ENCODE measurements around the gene MED25. TPM values are rescaled to one million over a fixed set of nuclear protein-coding genes. Genes with fewer than 3 reads are reported as not detected.

Gene MED25
- total RNA-seq, 1 donor from 2014 or later, result 40.1 TPM

DNA sequence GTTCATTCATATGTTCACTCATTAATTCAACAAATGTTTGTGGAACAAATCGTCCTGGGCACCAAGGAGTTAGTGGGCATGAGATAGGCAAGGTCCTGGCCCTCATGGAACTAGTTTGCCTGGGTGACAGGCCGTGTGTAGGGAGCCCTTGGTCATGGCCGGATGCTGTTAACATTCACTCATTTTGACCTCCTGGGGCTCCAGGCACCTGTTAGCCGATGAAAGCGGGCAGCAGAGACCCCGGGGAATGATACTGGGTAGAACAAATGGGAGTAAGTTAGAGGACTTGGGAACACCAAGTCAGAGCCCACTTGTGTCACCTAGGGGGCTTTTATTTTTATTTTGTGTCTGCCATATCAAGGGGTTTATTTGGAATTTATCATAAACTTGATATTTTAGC is 6.6 kb downstream of the MED25 start:
- Mint-ChIP-seq H3K27me3 (ENCODE audit: low read depth) (no peaks in the 10 kb centered on the region), H3K4me3 (ENCODE audit: unreplicated experiment) (no peak overlapping the region), H3K9me3 (ENCODE audit: low read depth) (no peaks in the 10 kb centered on the region), H3K4me1 (ENCODE audit: low read depth) (peaks cover 6% of the 10 kb centered on the region), H3K36me3 (ENCODE audit: low read depth) (peaks cover 11% of the 10 kb centered on the region), H3K27ac (ENCODE audit: unreplicated experiment) (no peak overlapping the region)
- TF ChIP-seq, protein P1, sequence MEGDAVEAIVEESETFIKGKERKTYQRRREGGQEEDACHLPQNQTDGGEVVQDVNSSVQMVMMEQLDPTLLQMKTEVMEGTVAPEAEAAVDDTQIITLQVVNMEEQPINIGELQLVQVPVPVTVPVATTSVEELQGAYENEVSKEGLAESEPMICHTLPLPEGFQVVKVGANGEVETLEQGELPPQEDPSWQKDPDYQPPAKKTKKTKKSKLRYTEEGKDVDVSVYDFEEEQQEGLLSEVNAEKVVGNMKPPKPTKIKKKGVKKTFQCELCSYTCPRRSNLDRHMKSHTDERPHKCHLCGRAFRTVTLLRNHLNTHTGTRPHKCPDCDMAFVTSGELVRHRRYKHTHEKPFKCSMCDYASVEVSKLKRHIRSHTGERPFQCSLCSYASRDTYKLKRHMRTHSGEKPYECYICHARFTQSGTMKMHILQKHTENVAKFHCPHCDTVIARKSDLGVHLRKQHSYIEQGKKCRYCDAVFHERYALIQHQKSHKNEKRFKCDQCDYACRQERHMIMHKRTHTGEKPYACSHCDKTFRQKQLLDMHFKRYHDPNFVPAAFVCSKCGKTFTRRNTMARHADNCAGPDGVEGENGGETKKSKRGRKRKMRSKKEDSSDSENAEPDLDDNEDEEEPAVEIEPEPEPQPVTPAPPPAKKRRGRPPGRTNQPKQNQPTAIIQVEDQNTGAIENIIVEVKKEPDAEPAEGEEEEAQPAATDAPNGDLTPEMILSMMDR (IDR thresholded peaks at IDR 0.05), result no peak
- no peak for DNase-seq (ENCODE audit: low spot score)

DNA sequence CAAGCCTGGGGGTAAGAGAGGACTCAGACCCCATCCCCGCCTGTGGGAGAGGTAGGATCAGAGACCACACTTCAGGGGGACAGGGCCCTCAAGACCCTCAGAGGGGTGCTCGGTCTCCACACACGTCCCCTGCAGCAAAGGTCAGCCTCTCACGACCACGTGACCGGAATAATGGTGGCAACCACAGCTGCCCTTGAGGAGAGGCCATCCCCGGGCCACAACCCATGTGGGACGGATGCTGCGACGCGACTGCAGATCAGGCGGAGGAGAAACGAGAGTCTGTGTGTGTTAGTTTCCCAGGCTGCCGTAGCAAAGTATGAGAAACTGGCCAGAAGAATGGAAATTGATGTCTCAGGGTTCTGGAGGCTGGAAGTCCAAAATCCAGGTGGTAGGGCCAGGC is 8.9 kb downstream of the MED25 start:
- Mint-ChIP-seq H3K4me1 (ENCODE audit: low read depth) (peaks cover 2% of the 10 kb centered on the region), H3K27me3 (ENCODE audit: low read depth) (no peaks in the 10 kb centered on the region), H3K27ac (ENCODE audit: unreplicated experiment) (no peak overlapping the region), H3K4me3 (ENCODE audit: unreplicated experiment) (no peak overlapping the region), H3K9me3 (ENCODE audit: low read depth) (no peaks in the 10 kb centered on the region), H3K36me3 (ENCODE audit: low read depth) (peaks cover 14% of the 10 kb centered on the region)
- DNase-seq (ENCODE audit: low spot score), result no peak
- TF ChIP-seq, protein P1 (IDR thresholded peaks at IDR 0.05), result no peak

DNA sequence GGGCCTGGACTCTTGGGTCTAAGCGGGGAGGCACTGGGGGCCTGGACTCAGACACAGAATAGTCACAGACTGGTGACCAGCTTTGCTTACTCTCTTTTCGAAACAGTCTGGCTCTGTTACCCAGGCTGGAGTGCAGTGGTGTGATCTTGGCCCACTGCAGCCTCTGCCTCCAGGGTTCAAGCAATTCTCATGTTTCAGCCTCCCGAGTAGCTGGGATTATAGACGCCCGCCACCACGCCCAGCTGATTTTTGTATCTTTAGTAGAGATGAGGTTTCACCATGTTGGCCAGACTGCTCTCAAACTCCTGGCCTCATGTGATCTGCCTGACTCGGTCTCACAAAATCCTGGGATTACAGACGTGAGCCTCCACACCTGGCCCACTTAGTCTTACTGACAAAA is 11.1 kb downstream of the MED25 start:
- H3K27ac Mint-ChIP-seq (ENCODE audit: unreplicated experiment), result no peak overlapping the region
- H3K36me3 Mint-ChIP-seq (ENCODE audit: low read depth), result peaks cover 18% of the 10 kb centered on the region
- no peak overlapping the region for H3K4me3 Mint-ChIP-seq (ENCODE audit: unreplicated experiment)
- H3K9me3 Mint-ChIP-seq (ENCODE audit: low read depth), result no peaks in the 10 kb centered on the region
- peaks cover 9% of the 10 kb centered on the region for H3K4me1 Mint-ChIP-seq (ENCODE audit: low read depth)
- no peaks in the 10 kb centered on the region for H3K27me3 Mint-ChIP-seq (ENCODE audit: low read depth)
- TF ChIP-seq, protein P1 (IDR thresholded peaks at IDR 0.05), result no peak
- no peak for DNase-seq (ENCODE audit: low spot score)

DNA sequence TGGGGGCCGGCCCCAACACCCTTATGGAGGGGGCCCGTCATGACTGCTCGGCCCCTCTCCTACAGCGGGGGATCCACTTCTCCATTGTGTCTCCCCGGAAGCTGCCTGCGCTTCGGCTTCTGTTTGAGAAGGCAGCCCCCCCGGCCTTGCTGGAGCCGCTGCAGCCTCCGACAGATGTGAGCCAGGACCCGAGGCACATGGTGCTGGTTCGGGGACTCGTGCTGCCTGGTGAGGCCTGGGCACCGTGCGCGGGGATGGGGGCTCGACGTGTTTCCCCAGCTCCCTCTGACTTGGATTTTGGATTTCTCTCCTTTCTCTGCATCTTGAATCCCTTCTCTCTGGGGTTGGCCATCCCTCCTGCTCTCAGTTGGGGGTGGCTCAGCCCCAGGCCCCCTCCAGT is 11.6 kb downstream of the MED25 start:
- H3K9me3 Mint-ChIP-seq (ENCODE audit: low read depth), result no peaks in the 10 kb centered on the region

DNA sequence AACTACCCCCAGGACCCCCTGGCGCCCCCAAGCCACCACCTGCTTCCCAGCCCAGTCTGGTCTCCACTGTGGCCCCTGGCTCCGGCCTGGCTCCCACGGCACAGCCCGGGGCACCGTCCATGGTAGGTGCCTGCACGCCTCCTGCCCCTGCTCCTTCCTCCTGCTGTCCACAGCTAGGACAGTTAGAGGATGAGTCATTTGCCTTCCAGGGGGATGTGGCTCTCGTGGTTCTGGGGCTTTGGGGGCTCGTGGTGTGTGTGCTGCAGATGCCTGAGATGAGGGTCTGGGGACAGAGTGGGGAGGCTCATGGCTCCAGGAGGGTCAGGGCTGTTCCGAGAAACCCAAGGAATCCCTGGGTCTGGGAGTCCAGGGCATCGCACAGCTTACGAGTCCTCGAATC is 12.7 kb downstream of the MED25 start:
- H3K9me3 Mint-ChIP-seq (ENCODE audit: low read depth), result no peaks in the 10 kb centered on the region
- peaks cover 25% of the 10 kb centered on the region for H3K36me3 Mint-ChIP-seq (ENCODE audit: low read depth)
- no peak overlapping the region for H3K4me3 Mint-ChIP-seq (ENCODE audit: unreplicated experiment)
- no peak for DNase-seq (ENCODE audit: low spot score)
- TF ChIP-seq, protein P1 (IDR thresholded peaks at IDR 0.05), result no peak
- H3K27me3 Mint-ChIP-seq (ENCODE audit: low read depth), result no peaks in the 10 kb centered on the region
- no peak overlapping the region for H3K27ac Mint-ChIP-seq (ENCODE audit: unreplicated experiment)
- peaks cover 9% of the 10 kb centered on the region for H3K4me1 Mint-ChIP-seq (ENCODE audit: low read depth)

More for the DNA sequence above, 11.6 kb downstream of the MED25 start:
- H3K4me1 Mint-ChIP-seq (ENCODE audit: low read depth), result peaks cover 9% of the 10 kb centered on the region
- H3K27ac Mint-ChIP-seq (ENCODE audit: unreplicated experiment), result no peak overlapping the region
- no peak for DNase-seq (ENCODE audit: low spot score)
- no peaks in the 10 kb centered on the region for H3K27me3 Mint-ChIP-seq (ENCODE audit: low read depth)
- peaks cover 19% of the 10 kb centered on the region for H3K36me3 Mint-ChIP-seq (ENCODE audit: low read depth)
- H3K4me3 Mint-ChIP-seq (ENCODE audit: unreplicated experiment), result no peak overlapping the region
- TF ChIP-seq, protein P1 (IDR thresholded peaks at IDR 0.05), result no peak
